HL-60 (cell line): ENCODE data around the gene KDM6A.
A peak's percentile ranks its signal among the peaks of the same experiment; 100 is the strongest.

Source experiments
- DNase-seq, 2 experiments: peaks; one replicate each; pipeline ENCODE4 v3.0.0-alpha.2; 2010 to 2020; ENCODE audit warnings: low read depth in 1 of 2, low spot score in 1 of 2
- H3K27ac ChIP-seq: fragments of 250-450 bp; sonication (Bioruptor Pico); replicated peaks from 2 replicates; pipeline ENCODE4 v1.5.1; 2020; ENCODE audit warnings: mild to moderate bottlenecking, moderate library complexity
- H3K27me3 ChIP-seq: fragments of 250-450 bp; sonication (Bioruptor Pico); 2 replicates; pipeline ENCODE4 v1.5.1; 2021; ENCODE audit warnings: mild to moderate bottlenecking, moderate library complexity; ENCODE audit not compliant: insufficient read depth, poor library complexity, severe bottlenecking
- H3K4me3 ChIP-seq: replicated peaks from 2 replicates; pipeline ENCODE4 v1.5.1; 2011; ENCODE audit warnings: mild to moderate bottlenecking, control low read depth, low read length; ENCODE audit not compliant: insufficient read depth
- CTCF ChIP-seq: IDR thresholded peaks from one replicate; pipeline ENCODE4 v1.5.1; 2011; ENCODE audit warnings: low read length, control low read depth, inconsistent platforms; ENCODE audit not compliant: insufficient read depth
- GABPA ChIP-seq: IDR thresholded peaks from 2 replicates; pipeline ENCODE4 v1.6.1; 2012; ENCODE audit warnings: low read depth
- POLR2AphosphoS5 ChIP-seq: IDR thresholded peaks from 2 replicates; pipeline ENCODE4 v1.6.1; 2012; ENCODE audit warnings: low read depth
- REST ChIP-seq: IDR thresholded peaks from 2 replicates; pipeline ENCODE4 v1.6.1; 2012; ENCODE audit warnings: low read depth; ENCODE audit not compliant: insufficient replicate concordance
- SPI1 ChIP-seq: IDR thresholded peaks from 2 replicates; pipeline ENCODE4 v1.6.1; 2012; ENCODE audit warnings: low read depth, mild to moderate bottlenecking, borderline replicate concordance

KDM6A gene

GRCh38 chrX:44891642-44892041 lies 18.7 kb downstream of the KDM6A start:
- Histone ChIP-seq H3K4me3 (no peak overlapping the region), H3K27me3 (no peaks in the 10 kb centered on the region), H3K27ac (peak overlapping the region; percentile 69; the same call in 1 of the 2 replicates)
- no peak for TF ChIP-seq REST
- no peak for TF ChIP-seq SPI1
- no peak for TF ChIP-seq GABPA
- TF ChIP-seq POLR2AphosphoS5 = no peak
- TF ChIP-seq CTCF = no peak
- DNase-seq = no peak

- Histone ChIP-seq H3K27ac (no peak overlapping the region), H3K4me3 (no peak overlapping the region), H3K27me3 (no peaks in the 10 kb centered on the region)
- DNase-seq = no peak
- TF ChIP-seq CTCF = no peak
- no peak for TF ChIP-seq REST
- no peak for TF ChIP-seq SPI1
- TF ChIP-seq GABPA = no peak
- no peak for TF ChIP-seq POLR2AphosphoS5
Measured at GRCh38 chrX:44896876-44897186, 23.8 kb downstream of the KDM6A start.

- no peak overlapping the region for H3K27ac ChIP-seq
Measured at GRCh38 chrX:44897539-44897938, 24.6 kb downstream of the KDM6A start.

More at GRCh38 chrX:44897539-44897938, 24.6 kb downstream of the KDM6A start:
- TF ChIP-seq POLR2AphosphoS5 (no peak), SPI1 (no peak), GABPA (no peak), REST (no peak), CTCF (no peak)
- Histone ChIP-seq H3K4me3 (no peak overlapping the region), H3K27me3 (no peaks in the 10 kb centered on the region)
- no peak for DNase-seq
